Measurements from ENCODE around the gene SIN3A.

GRCh38 chr15:75460646-75461045 is 9.2 kb upstream of the SIN3A start:
- TF ChIP-seq POLR2AphosphoS5 (IDR thresholded peaks at IDR 0.05) (no peak), POLR2A (IDR thresholded peaks at IDR 0.05) (no peak), CTCF (IDR thresholded peaks at IDR 0.05) (no peak)

All from prostate gland (tissue), 2 donors.